HG03039 (cell line): Measurements from ENCODE around the gene FAM53B.

Experiments
- ATAC-seq: cut with Tn5 transposase; IDR thresholded peaks from one replicate; pipeline ENCODE4 v1.9.1; 2021; ENCODE audit warnings: mild to moderate bottlenecking, moderate library complexity; ENCODE audit not compliant: unreplicated experiment

The FAM53B gene

DNA sequence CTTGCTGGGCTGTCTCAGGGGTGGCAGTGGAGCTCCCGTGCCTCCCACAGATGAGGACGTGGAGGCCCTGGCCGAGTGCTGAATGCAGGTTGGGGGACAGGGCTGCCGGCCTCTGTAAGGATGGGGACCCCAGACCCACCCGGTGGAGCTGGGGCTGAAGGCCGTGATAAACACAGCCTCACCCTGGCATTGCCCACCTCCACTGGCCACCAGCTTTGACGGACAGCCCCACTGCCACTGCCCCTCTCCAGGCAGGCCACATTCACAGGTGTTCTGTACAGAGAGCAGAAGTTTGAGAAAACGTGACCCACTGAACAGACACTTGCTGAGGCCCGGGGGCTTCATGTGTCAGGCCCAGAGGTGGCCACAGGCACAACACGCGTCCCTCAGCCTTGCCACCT, 156.4 kb downstream of the FAM53B start:
- no peak for ATAC-seq

- ATAC-seq: no peak
Measured at GRCh38 chr10:124586142-124586541, 158.0 kb downstream of the FAM53B start.

DNA sequence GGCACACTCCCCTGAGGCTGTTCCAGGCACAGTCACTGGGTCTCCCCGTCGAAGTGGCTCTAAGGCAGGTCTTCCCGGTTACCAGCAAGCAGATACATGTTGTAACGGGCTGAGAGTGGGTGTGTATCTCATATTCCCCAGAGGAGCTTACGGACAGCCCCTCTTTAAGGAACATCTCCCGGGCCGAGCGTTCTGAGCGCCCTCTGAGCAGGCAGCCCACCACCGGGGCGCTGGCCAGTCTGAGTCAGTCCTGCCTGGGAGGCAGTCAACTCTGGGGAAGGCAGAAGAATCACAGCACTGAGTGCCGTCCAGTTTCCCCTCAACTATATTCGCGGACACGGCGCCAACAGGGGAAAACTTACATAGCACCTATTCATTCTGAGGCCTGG, 165.2 kb downstream of the FAM53B start:
- ATAC-seq: no peak

GRCh38 chr10:124578231-124579010, 165.8 kb downstream of the FAM53B start:
- ATAC-seq: no peak

- no peak for ATAC-seq
Measured at GRCh38 chr10:124577651-124578050, 166.5 kb downstream of the FAM53B start.

GRCh38 chr10:124576526-124577420, 167.4 kb downstream of the FAM53B start:
- no peak for ATAC-seq

DNA sequence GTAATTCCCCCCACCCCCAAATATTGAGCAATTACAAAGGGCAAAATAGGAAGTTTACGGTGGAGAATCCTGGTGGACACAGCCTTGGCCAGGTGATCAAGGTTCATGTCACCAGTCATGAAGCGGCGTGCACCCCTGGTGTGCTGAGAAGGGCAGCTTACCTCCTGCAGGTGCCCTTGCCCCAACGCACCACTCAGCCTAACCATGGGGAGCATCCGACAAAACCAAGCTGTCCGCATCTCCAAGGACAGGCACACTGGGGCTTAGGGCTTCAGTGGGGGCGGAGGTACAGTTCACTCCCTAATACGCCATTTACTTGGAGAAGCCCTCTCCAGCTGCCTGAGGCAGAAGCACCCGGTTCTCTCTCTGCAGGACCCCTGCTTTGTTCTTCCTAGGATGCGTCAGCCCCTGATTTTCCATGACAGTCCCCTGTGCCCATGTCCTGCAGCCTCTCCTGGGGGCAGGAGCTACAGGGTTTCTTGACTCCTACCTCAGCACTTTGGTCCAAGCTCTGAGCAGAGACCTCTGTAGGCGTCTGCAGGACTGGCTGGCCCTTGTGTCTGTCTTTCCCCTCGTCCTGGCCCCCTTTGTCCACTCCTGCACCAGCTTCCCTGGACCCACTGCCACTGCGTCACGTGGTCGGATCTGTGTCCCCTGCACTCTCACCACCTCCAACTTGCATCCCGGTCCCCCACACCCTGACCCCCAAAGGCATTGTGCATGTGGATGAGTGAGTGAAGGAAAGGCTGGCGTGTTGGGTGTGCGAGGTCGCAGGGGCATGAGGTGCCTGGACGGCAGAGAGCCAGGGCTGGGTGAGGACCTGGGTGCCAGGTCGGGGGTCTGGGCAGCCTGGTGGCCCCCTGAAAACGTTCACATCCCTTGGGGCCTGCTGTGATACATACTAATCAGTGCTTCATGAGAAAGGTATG, 168.8 kb downstream of the FAM53B start:
- ATAC-seq: no peak

GRCh38 chr10:124574456-124575070, 169.6 kb downstream of the FAM53B start:
- ATAC-seq: no peak

DNA sequence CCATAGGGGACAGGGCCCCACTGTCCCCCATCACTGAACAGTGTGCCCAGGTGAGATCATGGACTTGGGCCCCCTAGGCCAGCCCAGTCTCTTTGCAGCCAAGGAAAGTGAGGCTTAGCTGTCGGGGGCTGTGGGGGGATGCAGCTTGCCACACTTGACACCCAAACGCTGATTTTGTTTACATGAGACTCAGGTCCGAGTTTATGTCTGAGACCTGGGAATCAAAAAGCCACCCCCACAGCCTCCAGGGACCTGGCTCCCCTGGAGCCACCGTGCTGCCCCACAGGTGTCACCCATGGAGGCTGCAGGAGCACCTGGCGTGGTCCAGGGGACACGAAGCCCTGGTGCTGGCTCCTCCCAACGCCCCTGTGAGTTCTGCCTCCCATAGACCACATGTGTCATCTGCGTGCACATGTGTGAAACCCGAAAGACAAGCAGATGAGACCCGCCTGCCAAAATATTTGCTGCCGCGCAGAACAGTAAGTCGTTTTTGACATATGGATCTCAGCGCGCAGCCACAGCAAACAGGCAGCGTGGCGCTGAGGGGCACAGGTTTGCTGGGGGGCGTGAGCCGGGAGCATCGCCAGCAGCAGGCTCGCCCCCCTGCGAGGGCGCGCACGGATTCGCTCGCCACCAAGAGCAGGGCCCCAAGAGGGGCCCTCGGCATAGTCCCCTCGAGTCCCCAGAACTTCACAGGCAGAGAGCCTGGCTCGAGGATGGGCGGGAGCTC, 170.3 kb downstream of the FAM53B start:
- no peak for ATAC-seq

- no peak for ATAC-seq
Measured at GRCh38 chr10:124572751-124573150, 171.4 kb downstream of the FAM53B start.

DNA sequence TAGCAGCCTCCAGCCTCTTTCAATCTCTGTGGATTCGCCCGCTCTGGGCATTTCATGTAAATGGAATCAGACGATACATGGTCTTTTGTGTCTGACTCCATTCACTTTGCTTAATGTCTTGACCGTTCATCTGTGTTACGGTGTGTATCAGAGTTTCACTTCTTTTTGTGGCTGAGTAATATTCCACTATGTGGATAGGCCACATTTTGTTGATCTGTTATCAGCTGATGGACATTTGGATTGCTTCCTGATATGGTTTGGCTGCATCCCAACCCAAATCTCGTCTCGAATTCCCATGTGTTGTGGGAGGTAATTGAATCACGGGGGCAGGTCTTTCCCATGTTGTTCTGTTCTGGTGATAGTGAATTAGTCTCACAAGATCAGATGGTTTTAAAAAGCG, 173.5 kb downstream of the FAM53B start:
- ATAC-seq: no peak

GRCh38 chr10:124569623-124570470, 174.3 kb downstream of the FAM53B start:
- no peak for ATAC-seq
